HEK293 (cell line): ENCODE data around the gene PCNX4.

Experiments
- CTCF ChIA-PET: fragments of 350-600 bp; formaldehyde crosslinking; extraction: SDS; loops from one replicate; lab custom pipeline; 2021; ENCODE audit warnings: antibody characterized with exemption; lab: Yijun Ruan, JAX
- POLR2A ChIA-PET: fragments of 300-600 bp; formaldehyde crosslinking; extraction: SDS; loops from one replicate; lab custom pipeline; 2020; ENCODE audit warnings: antibody characterized with exemption, inconsistent platforms; lab: Yijun Ruan, JAX
- H3K27ac ChIP-seq: fragments of 200-500 bp; sonication (Bioruptor generic); 2 replicates; pipeline ENCODE4 v1.5.1; 2014; ENCODE audit warnings: low read depth, low read length, control low read depth, inconsistent platforms; ENCODE audit errors: extremely low read depth
- H3K36me3 ChIP-seq, 2 experiments: fragments of 200-500 bp in 1 of 2; sonication (Bioruptor generic) in 1 of 2; 1 replicate in 1 of 2; 2 replicates in 1 of 2; pipeline ENCODE4 v1.5.1; 2014 to 2017; ENCODE audit warnings: inconsistent platforms in 2 of 2, low read length in 2 of 2; ENCODE audit not compliant: control insufficient read depth in 2 of 2, insufficient read depth in 1 of 2
- H3K4me1 ChIP-seq: fragments of 200-500 bp; sonication (Bioruptor generic); 2 replicates; pipeline ENCODE4 v1.5.1; 2014; ENCODE audit warnings: mild to moderate bottlenecking, low read length, inconsistent platforms; ENCODE audit not compliant: control insufficient read depth, insufficient read depth
- H3K4me3 ChIP-seq: 2 replicates; pipeline ENCODE4 v1.5.1; 2011; ENCODE audit warnings: low read depth, mild to moderate bottlenecking, control low read depth, low read length, moderate library complexity
- H3K9me3 ChIP-seq: fragments of 200-500 bp; sonication (Bioruptor generic); 2 replicates; pipeline ENCODE4 v1.5.1; 2014; ENCODE audit warnings: low read depth, low read length, inconsistent platforms; ENCODE audit not compliant: control insufficient read depth, insufficient read depth
- EGR2 ChIP-seq: fragments of 450-650 bp; formaldehyde crosslinking; IDR thresholded peaks from 2 replicates; pipeline ENCODE4 v1.5.1; 2016; ENCODE audit warnings: low read depth, missing biosample characterization, missing genetic modification characterization
- GLIS1 ChIP-seq: fragments of 450-650 bp; formaldehyde crosslinking; IDR thresholded peaks from 2 replicates; pipeline ENCODE4 v1.5.1; 2016; ENCODE audit warnings: missing biosample characterization, missing genetic modification characterization
- KLF7 ChIP-seq: fragments of 450-650 bp; formaldehyde crosslinking; IDR thresholded peaks from 2 replicates; pipeline ENCODE4 v1.5.1; 2016; ENCODE audit warnings: missing biosample characterization, missing genetic modification characterization, borderline replicate concordance
- KLF8 ChIP-seq: fragments of 450-650 bp; formaldehyde crosslinking; IDR thresholded peaks from 2 replicates; pipeline ENCODE4 v1.5.1; 2016; ENCODE audit warnings: missing biosample characterization, missing genetic modification characterization
- PRDM1 ChIP-seq: fragments of 450-650 bp; formaldehyde crosslinking; IDR thresholded peaks from 2 replicates; pipeline ENCODE4; 2016; ENCODE audit warnings: missing biosample characterization, missing genetic modification characterization
- SCRT2 ChIP-seq: fragments of 450-650 bp; formaldehyde crosslinking; IDR thresholded peaks from 2 replicates; pipeline ENCODE4 v1.5.1; 2016; ENCODE audit warnings: missing biosample characterization, missing genetic modification characterization
- SP7 ChIP-seq: fragments of 450-650 bp; formaldehyde crosslinking; IDR thresholded peaks from 2 replicates; pipeline ENCODE4 v1.5.1; 2016; ENCODE audit warnings: missing biosample characterization, missing genetic modification characterization
- ZBTB1 ChIP-seq: fragments of 450-650 bp; formaldehyde crosslinking; IDR thresholded peaks from 2 replicates; pipeline ENCODE4 v1.5.1; 2016; ENCODE audit warnings: missing biosample characterization, missing genetic modification characterization
- ZBTB48 ChIP-seq: fragments of 450-650 bp; formaldehyde crosslinking; IDR thresholded peaks from 2 replicates; pipeline ENCODE4 v1.5.1; 2016; ENCODE audit warnings: missing biosample characterization, missing genetic modification characterization
- ZFHX2 ChIP-seq: fragments of 450-650 bp; formaldehyde crosslinking; conservative IDR thresholded peaks from 2 replicates; pipeline ENCODE4 v1.5.1; 2016; ENCODE audit warnings: missing biosample characterization, missing genetic modification characterization
- ZNF174 ChIP-seq: fragments of 450-650 bp; formaldehyde crosslinking; IDR thresholded peaks from 2 replicates; pipeline ENCODE4 v1.5.0; 2017; ENCODE audit warnings: missing biosample characterization, mild to moderate bottlenecking, missing genetic modification characterization
- ZNF211 ChIP-seq: fragments of 450-650 bp; formaldehyde crosslinking; IDR thresholded peaks from 2 replicates; pipeline ENCODE4 v1.5.1; 2016; ENCODE audit warnings: low read depth, missing biosample characterization, missing genetic modification characterization
- ZNF366 ChIP-seq: fragments of 450-650 bp; formaldehyde crosslinking; conservative IDR thresholded peaks from 2 replicates; pipeline ENCODE4 v1.5.1; 2016; ENCODE audit warnings: missing biosample characterization, missing genetic modification characterization
- ZNF600 ChIP-seq: fragments of 450-650 bp; formaldehyde crosslinking; IDR thresholded peaks from 2 replicates; pipeline ENCODE4 v1.5.1; 2016; ENCODE audit warnings: missing biosample characterization, missing genetic modification characterization
- ZNF707 ChIP-seq: fragments of 450-650 bp; formaldehyde crosslinking; IDR thresholded peaks from 2 replicates; pipeline ENCODE4 v1.5.1; 2016; ENCODE audit warnings: missing biosample characterization, missing genetic modification characterization
- ZNF791 ChIP-seq: fragments of 450-650 bp; formaldehyde crosslinking; IDR thresholded peaks from 2 replicates; pipeline ENCODE4 v1.5.1; 2016; ENCODE audit warnings: missing biosample characterization, missing genetic modification characterization
- ZNF830 ChIP-seq: fragments of 450-650 bp; IDR thresholded peaks from 2 replicates; pipeline ENCODE4 v1.5.0; 2018; ENCODE audit warnings: missing biosample characterization, missing genetic modification characterization, low read depth, mild to moderate bottlenecking, moderate library complexity
- TF ChIP-seq, protein P1 (sequence below): fragments of 450-650 bp; formaldehyde crosslinking; IDR thresholded peaks from 2 replicates; pipeline ENCODE4 v1.5.1; 2016; ENCODE audit warnings: missing biosample characterization, missing genetic modification characterization
- TF ChIP-seq, protein P2 (sequence below): fragments of 450-650 bp; formaldehyde crosslinking; conservative IDR thresholded peaks from 2 replicates; pipeline ENCODE4 v1.5.1; 2016; ENCODE audit warnings: low read depth, missing biosample characterization, missing genetic modification characterization
- TF ChIP-seq, protein P3 (sequence below): fragments of 450-650 bp; IDR thresholded peaks from 2 replicates; pipeline ENCODE4 v1.5.1; 2018; ENCODE audit warnings: missing biosample characterization, missing genetic modification characterization
- TF ChIP-seq, protein P4 (sequence below): fragments of 450-650 bp; formaldehyde crosslinking; IDR thresholded peaks from 2 replicates; pipeline ENCODE4 v1.5.1; 2017; ENCODE audit warnings: missing biosample characterization, missing genetic modification characterization

PCNX4 gene

DNA sequence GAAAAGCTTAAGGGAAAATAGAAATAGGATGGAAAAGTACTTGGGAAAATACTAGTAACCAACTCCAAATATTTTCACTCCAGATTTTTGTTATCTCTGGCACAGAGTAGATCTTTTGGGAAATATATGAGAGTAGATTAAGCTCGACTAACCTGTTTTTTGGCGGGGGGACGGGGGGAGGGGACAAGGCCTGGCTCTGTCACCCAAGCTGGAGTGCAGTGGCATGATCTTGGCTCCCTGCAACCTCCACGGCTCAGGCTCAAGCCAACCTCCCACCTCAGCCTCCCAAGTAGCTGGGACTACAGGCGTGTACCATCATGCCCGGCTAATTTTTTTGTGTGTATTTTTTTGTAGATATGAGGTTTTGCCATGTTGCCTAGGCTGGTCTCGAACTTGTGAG, 68.7 kb downstream of the PCNX4 start:
- Histone ChIP-seq H3K27ac (no peak overlapping the region), H3K4me1 (peaks cover 15% of the 10 kb centered on the region), H3K4me3 (no peak overlapping the region)
- CTCF ChIA-PET, result interaction anchor here (0.6 to 1.1 kb wide), 4 partner anchors 97 to 420 kb away, joined by 3 to 7 read pairs (median 4); no protein-coding TSS in a partner anchor
- POLR2A ChIA-PET, result no interaction called here
- TF ChIP-seq ZNF791 (tag by site-specific recombination) (no peak), KLF7 (tag by site-specific recombination) (no peak), ZNF707 (tag by site-specific recombination) (no peak), GLIS1 (tag by site-specific recombination) (no peak)
- TF ChIP-seq, protein P1, sequence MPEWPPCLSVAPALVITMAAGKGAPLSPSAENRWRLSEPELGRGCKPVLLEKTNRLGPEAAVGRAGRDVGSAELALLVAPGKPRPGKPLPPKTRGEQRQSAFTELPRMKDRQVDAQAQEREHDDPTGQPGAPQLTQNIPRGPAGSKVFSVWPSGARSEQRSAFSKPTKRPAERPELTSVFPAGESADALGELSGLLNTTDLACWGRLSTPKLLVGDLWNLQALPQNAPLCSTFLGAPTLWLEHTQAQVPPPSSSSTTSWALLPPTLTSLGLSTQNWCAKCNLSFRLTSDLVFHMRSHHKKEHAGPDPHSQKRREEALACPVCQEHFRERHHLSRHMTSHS (tag by site-specific recombination), result no peak
- TF ChIP-seq, all 188 proteins: peak for 0
- H3K36me3 ChIP-seq, result 0 out of 3 replicates have a peak, but pooled peaks cover 0 to under 1% of the 10 kb centered on the region in 2 experiments
- H3K9me3 ChIP-seq, result no peaks in the 10 kb centered on the region

DNA sequence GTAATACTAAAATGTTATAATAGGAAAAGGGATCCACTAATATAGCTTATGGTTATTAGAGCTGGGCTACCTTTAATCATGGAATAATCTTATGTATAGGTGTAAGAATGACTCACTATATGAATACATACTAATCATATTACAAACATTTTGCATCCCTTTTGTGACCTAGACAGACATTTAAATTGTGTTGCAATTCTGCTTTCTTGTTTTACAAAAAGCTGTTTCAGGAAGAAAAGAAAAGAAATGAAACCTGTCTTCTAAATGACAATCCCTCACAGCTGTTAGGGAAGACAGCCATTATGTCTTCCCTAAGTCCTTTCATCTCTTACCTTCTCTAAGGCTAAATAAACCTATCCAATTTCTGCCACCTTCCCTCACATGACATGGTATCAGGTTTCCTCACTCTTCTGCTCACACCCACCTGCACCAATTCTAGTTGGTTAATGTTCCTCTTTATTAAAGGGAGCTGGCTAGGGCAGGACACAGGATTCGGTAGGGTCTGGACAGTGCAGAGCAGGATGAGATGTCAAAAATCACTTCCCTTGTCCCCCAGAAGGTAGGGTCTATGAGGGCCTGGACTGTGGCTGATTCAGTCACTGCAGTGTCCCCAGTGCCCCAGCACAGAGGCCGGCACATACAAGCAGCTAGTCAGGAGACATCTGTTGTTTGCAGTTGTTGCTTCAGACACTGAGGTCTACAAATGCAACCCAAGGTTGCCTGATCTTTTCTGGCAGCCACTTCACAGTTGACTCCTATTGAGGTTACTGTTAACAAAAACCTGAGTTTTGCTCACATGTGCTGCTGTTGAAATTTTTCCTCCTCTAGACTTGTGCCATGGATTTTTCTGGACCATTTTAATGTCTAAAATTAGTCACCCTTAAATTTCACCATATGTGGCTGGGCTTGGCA, 69.7 kb downstream of the PCNX4 start:
- H3K4me1 ChIP-seq, result peaks cover 16% of the 10 kb centered on the region
- no peaks in the 10 kb centered on the region for H3K36me3 ChIP-seq
- 0 out of 2 replicates have a peak overlapping the region, but pooled peaks have one; percentile 14 for H3K27ac ChIP-seq
- POLR2A ChIA-PET, result interaction anchor here (0.6 kb wide), 1 partner anchor 69 kb away, joined by 3 read pairs; the partner anchor contains the start of gene PCNX4
- H3K4me3 ChIP-seq, result no peak overlapping the region
- CTCF ChIA-PET, result interaction anchor here (0.6 to 0.8 kb wide), 2 partner anchors 9 to 196 kb away, joined by 3 read pairs; no protein-coding TSS in a partner anchor
- TF ChIP-seq, protein P2, sequence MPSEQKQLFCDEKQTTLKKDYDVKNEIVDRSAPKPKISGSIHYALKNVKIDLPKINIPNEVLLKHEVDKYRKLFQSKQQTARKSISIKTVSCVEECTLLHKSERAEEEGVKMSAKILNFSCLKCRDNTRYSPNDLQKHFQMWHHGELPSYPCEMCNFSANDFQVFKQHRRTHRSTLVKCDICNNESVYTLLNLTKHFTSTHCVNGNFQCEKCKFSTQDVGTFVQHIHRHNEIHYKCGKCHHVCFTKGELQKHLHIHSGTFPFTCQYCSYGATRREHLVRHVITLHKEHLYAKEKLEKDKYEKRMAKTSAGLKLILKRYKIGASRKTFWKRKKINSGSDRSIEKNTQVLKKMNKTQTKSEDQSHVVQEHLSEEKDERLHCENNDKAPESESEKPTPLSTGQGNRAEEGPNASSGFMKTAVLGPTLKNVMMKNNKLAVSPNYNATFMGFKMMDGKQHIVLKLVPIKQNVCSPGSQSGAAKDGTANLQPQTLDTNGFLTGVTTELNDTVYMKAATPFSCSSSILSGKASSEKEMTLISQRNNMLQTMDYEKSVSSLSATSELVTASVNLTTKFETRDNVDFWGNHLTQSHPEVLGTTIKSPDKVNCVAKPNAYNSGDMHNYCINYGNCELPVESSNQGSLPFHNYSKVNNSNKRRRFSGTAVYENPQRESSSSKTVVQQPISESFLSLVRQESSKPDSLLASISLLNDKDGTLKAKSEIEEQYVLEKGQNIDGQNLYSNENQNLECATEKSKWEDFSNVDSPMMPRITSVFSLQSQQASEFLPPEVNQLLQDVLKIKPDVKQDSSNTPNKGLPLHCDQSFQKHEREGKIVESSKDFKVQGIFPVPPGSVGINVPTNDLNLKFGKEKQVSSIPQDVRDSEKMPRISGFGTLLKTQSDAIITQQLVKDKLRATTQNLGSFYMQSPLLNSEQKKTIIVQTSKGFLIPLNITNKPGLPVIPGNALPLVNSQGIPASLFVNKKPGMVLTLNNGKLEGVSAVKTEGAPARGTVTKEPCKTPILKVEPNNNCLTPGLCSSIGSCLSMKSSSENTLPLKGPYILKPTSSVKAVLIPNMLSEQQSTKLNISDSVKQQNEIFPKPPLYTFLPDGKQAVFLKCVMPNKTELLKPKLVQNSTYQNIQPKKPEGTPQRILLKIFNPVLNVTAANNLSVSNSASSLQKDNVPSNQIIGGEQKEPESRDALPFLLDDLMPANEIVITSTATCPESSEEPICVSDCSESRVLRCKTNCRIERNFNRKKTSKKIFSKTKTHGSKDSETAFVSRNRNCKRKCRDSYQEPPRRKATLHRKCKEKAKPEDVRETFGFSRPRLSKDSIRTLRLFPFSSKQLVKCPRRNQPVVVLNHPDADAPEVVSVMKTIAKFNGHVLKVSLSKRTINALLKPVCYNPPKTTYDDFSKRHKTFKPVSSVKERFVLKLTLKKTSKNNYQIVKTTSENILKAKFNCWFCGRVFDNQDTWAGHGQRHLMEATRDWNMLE, result no peak
- TF ChIP-seq ZFHX2 (tag by site-specific recombination), result 0 out of 2 replicates have a peak, but pooled peaks have one; percentile 9
- 0 out of 2 replicates have a peak, but pooled peaks have one; percentile 29 for TF ChIP-seq SP7
- peak; percentile 63 for TF ChIP-seq ZNF366 (tag by site-specific recombination)
- TF ChIP-seq ZBTB48 (tag by site-specific recombination), result peak; percentile 48; the same call in 1 of the 2 replicates
- TF ChIP-seq, protein P3, sequence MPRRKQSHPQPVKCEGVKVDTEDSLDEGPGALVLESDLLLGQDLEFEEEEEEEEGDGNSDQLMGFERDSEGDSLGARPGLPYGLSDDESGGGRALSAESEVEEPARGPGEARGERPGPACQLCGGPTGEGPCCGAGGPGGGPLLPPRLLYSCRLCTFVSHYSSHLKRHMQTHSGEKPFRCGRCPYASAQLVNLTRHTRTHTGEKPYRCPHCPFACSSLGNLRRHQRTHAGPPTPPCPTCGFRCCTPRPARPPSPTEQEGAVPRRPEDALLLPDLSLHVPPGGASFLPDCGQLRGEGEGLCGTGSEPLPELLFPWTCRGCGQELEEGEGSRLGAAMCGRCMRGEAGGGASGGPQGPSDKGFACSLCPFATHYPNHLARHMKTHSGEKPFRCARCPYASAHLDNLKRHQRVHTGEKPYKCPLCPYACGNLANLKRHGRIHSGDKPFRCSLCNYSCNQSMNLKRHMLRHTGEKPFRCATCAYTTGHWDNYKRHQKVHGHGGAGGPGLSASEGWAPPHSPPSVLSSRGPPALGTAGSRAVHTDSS (tag by site-specific recombination), result no peak
- no peak for TF ChIP-seq ZBTB1 (tag by site-specific recombination)
- no peak for TF ChIP-seq ZNF830
- peak; percentile 45; the same call in 1 of the 2 replicates for TF ChIP-seq ZNF600 (tag by site-specific recombination)
- peak; percentile 80 for TF ChIP-seq SCRT2 (tag by site-specific recombination)
- TF ChIP-seq EGR2 (tag by site-specific recombination), result 0 out of 2 replicates have a peak, but pooled peaks have one; percentile 12
- TF ChIP-seq KLF8 (tag by site-specific recombination), result 0 out of 2 replicates have a peak, but pooled peaks have one; percentile 37
- peak; percentile 72 for TF ChIP-seq PRDM1 (tag by site-specific recombination)
- no peak for TF ChIP-seq ZNF174 (tag by site-specific recombination)
- TF ChIP-seq, protein P4, sequence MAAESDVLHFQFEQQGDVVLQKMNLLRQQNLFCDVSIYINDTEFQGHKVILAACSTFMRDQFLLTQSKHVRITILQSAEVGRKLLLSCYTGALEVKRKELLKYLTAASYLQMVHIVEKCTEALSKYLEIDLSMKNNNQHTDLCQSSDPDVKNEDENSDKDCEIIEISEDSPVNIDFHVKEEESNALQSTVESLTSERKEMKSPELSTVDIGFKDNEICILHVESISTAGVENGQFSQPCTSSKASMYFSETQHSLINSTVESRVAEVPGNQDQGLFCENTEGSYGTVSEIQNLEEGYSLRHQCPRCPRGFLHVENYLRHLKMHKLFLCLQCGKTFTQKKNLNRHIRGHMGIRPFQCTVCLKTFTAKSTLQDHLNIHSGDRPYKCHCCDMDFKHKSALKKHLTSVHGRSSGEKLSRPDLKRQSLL, result no peak
- no peak for TF ChIP-seq ZNF211
- no peaks in the 10 kb centered on the region for H3K9me3 ChIP-seq
